ENCODE results near the gene ZFYVE28.

- TF ChIP-seq CTCF (IDR thresholded peaks at IDR 0.05) (no peak), EZH2 (IDR thresholded peaks at IDR 0.05) (no peak)
Measured at GRCh38 chr4:2250357-2251072, 167.9 kb downstream of the ZFYVE28 start.
